ENCODE results near the gene ANKRD2.
A peak's percentile ranks its signal among the peaks of the same experiment; 100 is the strongest.

ANKRD2 gene

DNA sequence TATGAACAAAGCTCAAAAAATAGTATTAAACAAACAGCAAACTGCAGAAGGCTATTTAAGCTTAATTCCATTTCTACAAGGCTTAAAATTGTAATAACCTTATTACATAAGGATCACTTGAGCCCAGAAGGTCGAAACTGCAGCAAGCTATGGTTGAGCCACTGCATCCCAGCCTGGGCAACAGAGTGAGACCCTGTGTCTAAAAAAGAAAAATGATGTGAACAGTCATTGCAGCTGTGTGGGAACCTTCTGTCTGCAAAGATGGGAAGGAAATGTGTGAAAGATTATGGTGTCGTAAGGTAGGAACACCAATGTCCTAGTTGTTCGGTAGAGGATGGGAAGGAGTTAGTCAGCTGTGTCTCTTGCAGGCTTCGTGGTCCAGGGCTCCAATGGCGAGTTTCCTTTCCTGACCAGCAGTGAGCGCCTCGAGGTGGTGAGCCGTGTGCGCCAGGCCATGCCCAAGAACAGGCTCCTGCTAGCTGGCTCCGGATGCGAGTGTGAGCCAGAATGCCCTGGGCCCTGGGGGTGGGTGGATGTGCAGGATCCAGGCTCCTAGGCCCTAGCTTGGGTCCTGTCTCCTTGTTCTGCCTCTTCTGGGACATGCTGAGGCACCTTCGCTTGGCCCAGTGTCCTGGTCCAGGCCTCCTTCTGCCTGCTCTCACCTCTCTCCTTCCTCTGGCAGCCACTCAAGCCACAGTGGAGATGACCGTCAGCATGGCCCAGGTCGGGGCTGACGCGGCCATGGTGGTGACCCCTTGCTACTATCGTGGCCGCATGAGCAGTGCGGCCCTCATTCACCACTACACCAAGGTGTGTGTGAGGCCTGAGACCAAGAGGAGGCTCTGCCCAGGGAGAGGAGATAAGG is 26.1 kb downstream of the ANKRD2 start:
- no peak for DNase-seq

DNA sequence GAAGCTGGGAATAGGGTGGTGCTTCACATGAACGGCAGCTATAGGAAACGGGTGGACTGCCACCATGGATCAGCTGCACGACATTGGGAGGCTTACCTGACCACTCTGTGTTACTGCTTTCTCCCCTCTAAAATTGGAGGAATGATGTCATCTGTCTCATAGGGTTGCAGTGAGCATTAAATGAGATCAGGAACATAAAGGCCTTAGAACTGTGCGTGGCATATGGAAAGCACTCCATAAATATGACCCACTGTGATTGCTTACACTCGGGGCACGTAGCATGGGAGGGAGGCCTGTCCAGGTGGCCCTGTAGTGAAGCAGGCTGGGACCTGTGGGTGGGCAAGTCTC is 26.7 kb downstream of the ANKRD2 start:
- DNase-seq, result no peak

DNA sequence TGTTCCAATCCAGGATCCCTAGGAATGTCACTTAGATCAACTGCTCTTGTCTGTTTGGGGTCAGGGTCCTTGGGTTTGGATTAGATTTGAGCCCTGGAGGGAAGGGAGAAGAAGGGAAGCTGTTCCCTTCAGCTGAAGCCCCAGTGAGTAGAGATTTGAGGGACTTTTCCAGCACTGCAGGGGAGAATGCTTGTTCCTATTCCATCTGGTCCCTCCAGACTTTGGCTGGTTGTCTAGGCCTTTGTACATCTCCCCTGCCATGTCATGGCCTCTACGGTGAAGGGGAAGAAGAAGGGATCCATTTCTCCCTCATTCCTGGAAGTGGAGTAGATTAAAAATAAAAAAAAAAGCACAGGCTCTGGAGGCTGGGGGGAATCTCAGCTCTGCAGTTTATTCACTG is 28.0 kb downstream of the ANKRD2 start:
- no peak for DNase-seq

- no peak for DNase-seq
Measured at GRCh38 chr10:97601268-97602215, 29.0 kb downstream of the ANKRD2 start.

GRCh38 chr10:97607095-97607636 is 34.6 kb downstream of the ANKRD2 start:
- no peak for DNase-seq

DNA sequence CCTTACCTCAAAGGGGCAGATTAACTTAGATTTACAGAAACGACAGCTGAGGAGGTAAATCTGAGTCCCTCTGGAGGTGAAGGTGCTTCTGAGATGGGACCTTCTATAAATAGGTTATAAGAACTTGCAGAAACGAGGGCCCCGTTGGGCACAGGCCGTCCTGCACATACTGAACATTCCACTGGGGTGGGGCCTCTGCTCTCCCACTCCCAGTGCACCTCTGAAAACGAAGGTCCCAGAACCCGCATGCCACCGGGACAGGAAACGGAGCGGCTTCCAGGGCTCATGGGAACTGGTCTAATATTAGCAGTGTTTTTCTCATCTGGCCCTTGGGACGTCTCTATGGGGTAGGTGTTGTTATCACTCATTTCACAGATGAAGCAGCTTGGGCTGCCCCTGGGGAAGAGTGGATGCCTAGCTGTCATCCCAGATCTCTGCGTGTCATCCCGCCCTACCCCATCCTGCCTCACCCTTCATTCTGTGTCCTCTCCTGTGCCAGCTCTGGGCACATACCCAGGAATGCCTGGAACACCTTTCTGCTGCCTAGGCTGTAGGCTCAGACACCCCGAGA is 36.5 kb downstream of the ANKRD2 start:
- DNase-seq, result no peak

DNA sequence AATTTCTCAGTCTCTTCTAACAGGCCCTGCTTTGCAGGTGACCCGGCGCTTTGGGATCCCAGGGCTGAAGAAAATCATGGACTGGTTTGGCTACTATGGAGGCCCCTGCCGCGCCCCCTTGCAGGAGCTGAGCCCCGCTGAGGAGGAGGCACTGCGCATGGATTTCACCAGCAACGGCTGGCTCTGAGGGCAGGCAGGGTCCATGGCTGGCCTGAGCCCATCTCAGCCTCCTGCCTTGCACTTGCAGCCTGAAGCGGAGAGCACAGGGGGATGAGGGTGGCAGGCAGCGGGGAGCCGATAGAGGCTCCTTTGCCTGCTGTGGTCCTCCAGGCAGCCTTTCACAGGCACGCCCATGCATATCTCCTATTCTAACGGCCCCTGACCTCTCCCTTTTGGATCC is 38.9 kb downstream of the ANKRD2 start:
- no peak for DNase-seq

GRCh38 chr10:97612386-97612785 is 39.8 kb downstream of the ANKRD2 start:
- no peak for DNase-seq

DNA sequence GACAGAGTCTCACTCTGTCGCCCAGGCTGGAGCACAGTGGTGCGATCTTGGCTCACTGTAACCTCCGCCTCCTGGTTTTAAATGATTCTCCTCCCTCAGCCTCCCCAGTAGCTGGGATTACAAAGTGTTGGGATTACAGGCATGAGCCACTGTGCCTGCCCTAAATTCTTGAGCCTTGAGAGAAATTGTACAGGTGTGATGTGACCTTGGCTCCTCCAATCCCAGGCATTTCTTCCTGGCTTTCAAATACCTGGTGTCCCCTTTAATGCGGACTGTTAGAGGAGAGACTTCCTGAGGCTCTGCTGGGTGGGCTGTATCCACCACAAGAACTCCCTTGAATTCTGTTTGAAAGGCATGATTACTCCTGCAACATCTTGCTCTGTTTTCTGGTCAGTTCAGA is 45.7 kb downstream of the ANKRD2 start:
- no peak for DNase-seq

DNA sequence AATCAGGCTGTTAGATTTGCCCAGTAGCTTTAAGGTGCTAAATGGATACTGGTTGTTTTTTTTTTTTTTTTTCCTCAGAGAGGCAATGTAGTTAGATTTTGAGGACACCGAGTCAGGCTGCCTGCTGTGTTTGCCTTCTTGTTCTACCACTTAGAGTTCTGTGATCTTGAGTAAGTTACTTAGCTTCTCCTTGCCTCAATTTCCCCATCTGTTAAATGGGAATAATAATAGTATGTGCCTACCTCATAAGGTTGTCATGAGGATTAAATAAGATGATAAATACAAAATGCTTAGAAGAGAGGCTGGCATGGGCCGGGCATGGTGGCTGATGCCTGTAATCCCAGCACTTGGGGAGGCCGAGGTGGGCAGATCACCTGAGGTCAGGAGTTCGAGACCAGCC is 46.2 kb downstream of the ANKRD2 start:
- DNase-seq, result no peak

GRCh38 chr10:97623277-97623676 is 50.7 kb downstream of the ANKRD2 start:
- DNase-seq, result no peak

- no peak for DNase-seq
Measured at GRCh38 chr10:97627731-97628130, 55.2 kb downstream of the ANKRD2 start.

GRCh38 chr10:97628228-97628627 is 55.6 kb downstream of the ANKRD2 start:
- no peak for DNase-seq

DNA sequence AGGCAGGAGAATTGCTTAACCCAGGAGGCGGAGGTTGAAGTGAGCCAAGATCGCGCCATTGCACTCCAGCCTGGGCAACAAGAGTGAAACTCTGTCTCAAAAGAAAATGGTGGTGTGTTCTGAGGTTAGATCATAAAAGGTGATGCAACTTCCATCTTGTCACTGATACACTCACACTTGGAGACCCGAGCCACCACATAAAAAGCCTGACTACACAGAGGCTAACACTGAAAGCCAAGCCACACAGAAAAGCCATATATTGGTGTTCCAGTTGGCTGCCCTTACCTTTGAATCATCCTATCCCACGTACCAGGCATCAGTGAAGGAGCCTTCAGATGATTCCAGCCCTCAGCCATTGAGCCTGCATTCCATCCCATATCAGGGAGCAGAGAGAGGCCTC is 56.7 kb downstream of the ANKRD2 start:
- DNase-seq, result no peak

GRCh38 chr10:97631098-97631497 is 58.5 kb downstream of the ANKRD2 start:
- no peak for DNase-seq

- DNase-seq, result peak; percentile 49
Measured at GRCh38 chr10:97632949-97633884, 60.6 kb downstream of the ANKRD2 start, which contains the start of gene MORN4. TSS of gene MORN4 (minus strand) at chr10:97633500. CDS start at chr10:97619653, 13,847 bp downstream.

Data from NCI-H1417 treated with DMSO at 0.1 percent for 48 hours (cell line).